Neutrophil (primary cell): ENCODE results near the gene DLL3.

Source experiments
- H3K27ac ChIP-seq: fragments of 200-600 bp; sonication (generic); 2 replicates; pipeline ENCODE4 v1.5.1; 2016; ENCODE audit warnings: mild to moderate bottlenecking, moderate library complexity
- H3K27me3 ChIP-seq: fragments of 200-600 bp; sonication (generic); 2 replicates; pipeline ENCODE4 v1.6.0; 2016; ENCODE audit warnings: mild to moderate bottlenecking
- H3K36me3 ChIP-seq: fragments of 200-600 bp; sonication (generic); 2 replicates; pipeline ENCODE4 v1.5.1; 2017
- H3K4me1 ChIP-seq, 2 experiments: fragments of 200-600 bp in 1 of 2; sonication (generic) in 1 of 2; 1 replicate in 1 of 2; 2 replicates in 1 of 2; pipeline versions ENCODE4 v1.5.1 to v1.6.1; 2013 to 2016; ENCODE audit warnings: low read depth in 1 of 2, low read length in 1 of 2, mild to moderate bottlenecking in 1 of 2, moderate library complexity in 1 of 2; ENCODE audit not compliant: control insufficient read depth in 1 of 2, insufficient read depth in 1 of 2
- H3K4me3 ChIP-seq, 2 experiments: fragments of 200-600 bp in 1 of 2; sonication (generic) in 1 of 2; 1 replicate in 1 of 2; 2 replicates in 1 of 2; pipeline ENCODE4 v1.5.1; 2013 to 2016; ENCODE audit warnings: low read depth in 1 of 2, low read length in 1 of 2, mild to moderate bottlenecking in 1 of 2, moderate library complexity in 1 of 2
- H3K9me3 ChIP-seq: fragments of 200-600 bp; sonication (generic); 2 replicates; pipeline ENCODE4 v1.5.1; 2016
- CTCF ChIP-seq: fragments of 200-600 bp; sonication (generic); IDR thresholded peaks from 2 replicates; pipeline ENCODE4 v1.5.1; 2016; ENCODE audit warnings: antibody characterized with exemption

Gene DLL3

GRCh38 chr19:39480337-39481228 lies 18.2 kb upstream of the DLL3 start, which contains the start of gene TIMM50:
TSS of gene TIMM50 (plus strand) at chr19:39480838. CDS start at chr19:39480854, 16 bp downstream.
- H3K36me3 ChIP-seq = peaks cover 16% of the 10 kb centered on the region
- H3K27ac ChIP-seq = peak within 1 kb of the TSS; percentile 71
- no peaks in the 10 kb centered on the region for H3K9me3 ChIP-seq
- H3K4me1 ChIP-seq = peaks cover 19 to 21% of the 10 kb centered on the region in 2 experiments
- peak within 1 kb of the TSS; percentile 87 to 92 for H3K4me3 ChIP-seq
- no peaks in the 10 kb centered on the region for H3K27me3 ChIP-seq
- peak; percentile 36 for TF ChIP-seq CTCF

- H3K27ac ChIP-seq = peak overlapping the region; percentile 71
- no peak for TF ChIP-seq CTCF
- H3K4me1 ChIP-seq = peaks cover 19 to 21% of the 10 kb centered on the region in 2 experiments
- no peaks in the 10 kb centered on the region for H3K9me3 ChIP-seq
- peak overlapping the region; percentile 87 to 92 for H3K4me3 ChIP-seq
- peaks cover 16% of the 10 kb centered on the region for H3K36me3 ChIP-seq
- no peaks in the 10 kb centered on the region for H3K27me3 ChIP-seq
These were observed 17.6 kb upstream of the DLL3 start for GRCh38 chr19:39481229-39481545.

DNA sequence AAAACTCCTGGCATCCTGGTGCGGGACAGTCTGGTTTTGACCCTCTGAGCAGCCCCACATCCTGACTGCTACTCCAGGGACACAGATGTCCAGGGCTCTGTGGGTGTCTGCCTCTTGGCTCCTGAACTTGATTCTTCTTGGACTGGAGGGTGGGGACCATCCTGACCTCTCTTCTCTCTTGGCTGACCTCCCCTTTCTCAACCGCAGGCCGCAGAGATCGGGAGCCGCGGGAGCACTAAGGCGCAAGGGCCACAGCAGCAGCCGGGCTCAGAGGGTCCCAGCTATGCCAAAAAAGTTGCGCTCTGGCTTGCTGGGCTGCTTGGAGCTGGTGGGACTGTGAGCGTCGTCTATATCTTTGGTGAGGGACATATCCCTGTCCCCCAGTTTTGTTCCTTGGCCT lies 17.1 kb upstream of the DLL3 start:
- no peak for TF ChIP-seq CTCF
- H3K36me3 ChIP-seq = peaks cover 16% of the 10 kb centered on the region

DNA sequence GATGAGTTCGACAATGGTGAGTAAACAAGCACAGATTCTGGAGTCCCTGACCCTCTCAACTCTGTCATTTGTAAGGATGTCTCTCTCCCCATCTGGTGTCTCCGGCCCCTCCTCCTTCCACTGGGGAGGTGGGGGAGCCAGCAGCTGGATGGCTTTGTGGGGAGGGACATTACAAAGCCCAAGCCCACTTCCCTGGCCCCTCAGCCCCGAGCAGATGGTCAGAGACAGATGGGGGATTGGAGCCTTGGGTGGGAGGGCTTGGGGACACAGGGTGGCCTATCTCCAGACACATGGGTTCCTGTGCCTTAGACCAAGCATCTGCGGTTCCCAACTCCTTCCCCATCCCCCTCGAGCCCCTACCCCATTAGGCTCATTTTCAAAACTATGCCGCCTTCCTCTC lies 15.6 kb upstream of the DLL3 start:
- Histone ChIP-seq H3K4me1 (peaks cover 19 to 21% of the 10 kb centered on the region in 2 experiments), H3K9me3 (no peaks in the 10 kb centered on the region), H3K4me3 (no peak overlapping the region), H3K36me3 (peaks cover 27% of the 10 kb centered on the region), H3K27ac (no peak overlapping the region), H3K27me3 (no peaks in the 10 kb centered on the region)
- TF ChIP-seq CTCF = no peak

More for the DNA sequence above, 17.1 kb upstream of the DLL3 start:
- Histone ChIP-seq H3K27me3 (no peaks in the 10 kb centered on the region), H3K9me3 (no peaks in the 10 kb centered on the region), H3K4me1 (peaks cover 19 to 21% of the 10 kb centered on the region in 2 experiments), H3K4me3 (peak overlapping the region; percentile 87 to 92), H3K27ac (no peak overlapping the region)

DNA sequence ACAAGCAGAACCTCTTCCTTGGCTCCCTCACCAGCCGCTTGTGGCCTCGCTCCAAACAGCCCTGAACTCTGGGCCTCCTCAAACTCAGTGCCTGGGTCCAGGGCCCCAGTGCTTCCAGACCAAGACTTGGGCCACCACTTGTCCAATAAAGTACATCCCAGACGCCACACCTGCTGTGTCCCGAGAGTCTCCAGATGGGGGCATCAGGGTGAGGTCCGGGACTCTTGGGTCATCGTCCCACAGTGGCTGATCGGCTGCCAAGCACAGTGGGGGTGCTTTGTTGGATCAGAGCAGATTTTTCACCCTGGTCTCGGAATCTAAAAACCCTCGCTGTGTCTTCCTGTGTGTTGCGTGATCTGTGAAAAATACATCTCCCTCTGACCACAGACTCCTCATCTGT lies 9.0 kb upstream of the DLL3 start:
- no peaks in the 10 kb centered on the region for H3K9me3 ChIP-seq
- H3K4me3 ChIP-seq = no peak overlapping the region
- no peaks in the 10 kb centered on the region for H3K27me3 ChIP-seq
- no peaks in the 10 kb centered on the region for H3K4me1 ChIP-seq
- TF ChIP-seq CTCF = no peak
- H3K36me3 ChIP-seq = peaks cover 59% of the 10 kb centered on the region
- no peak overlapping the region for H3K27ac ChIP-seq
